ENCODE results near the gene TMEM273.
A peak's percentile ranks its signal among the peaks of the same experiment; 100 is the strongest.

TMEM273 gene

DNA sequence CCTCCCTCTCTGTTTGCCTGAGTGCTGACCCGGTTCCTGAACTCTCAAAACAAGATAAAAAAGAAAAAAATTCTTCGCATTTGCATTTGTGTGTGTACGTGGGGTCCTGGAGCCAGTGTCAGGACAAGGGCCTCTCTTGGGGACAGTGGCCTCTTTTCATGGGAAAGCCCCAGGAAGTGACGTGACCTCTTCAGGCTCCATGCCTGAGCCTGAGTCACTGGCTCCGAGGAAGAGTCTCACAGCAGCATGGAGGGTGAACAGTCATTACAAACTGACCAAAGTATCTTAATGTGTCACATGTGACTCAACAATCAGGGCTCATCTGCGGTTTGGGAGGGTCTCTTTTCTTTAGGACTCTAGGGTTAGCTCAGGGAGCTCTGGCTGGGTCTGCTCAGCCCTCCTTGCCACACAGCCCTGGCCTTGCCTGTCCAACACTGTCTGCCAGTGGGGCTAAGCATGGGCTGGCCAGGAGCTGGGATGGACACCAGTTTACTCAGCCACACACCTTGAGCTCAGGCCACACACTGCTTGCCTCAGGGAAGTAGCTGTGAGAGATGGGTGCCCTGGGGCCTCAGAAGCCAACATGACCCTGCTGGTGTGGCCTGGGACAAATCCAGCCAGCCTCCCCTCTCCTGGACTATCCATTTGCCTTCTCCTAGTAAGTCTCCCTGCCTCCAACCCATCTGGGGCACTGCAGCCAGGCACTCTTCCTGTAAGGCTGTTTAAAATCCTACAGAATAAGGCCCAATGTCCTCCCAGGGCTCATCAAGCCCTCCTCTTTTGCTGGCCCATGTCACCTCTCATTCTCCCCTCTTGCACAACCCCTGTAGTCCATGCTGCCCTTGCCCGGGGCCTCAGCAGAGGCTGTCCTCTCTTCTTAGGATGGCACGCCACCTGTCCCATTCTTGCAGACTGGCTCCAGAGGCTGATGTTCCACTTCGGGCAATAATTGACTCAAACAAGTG lies 10.5 kb downstream of the TMEM273 start:
- TF ChIP-seq, protein P1, sequence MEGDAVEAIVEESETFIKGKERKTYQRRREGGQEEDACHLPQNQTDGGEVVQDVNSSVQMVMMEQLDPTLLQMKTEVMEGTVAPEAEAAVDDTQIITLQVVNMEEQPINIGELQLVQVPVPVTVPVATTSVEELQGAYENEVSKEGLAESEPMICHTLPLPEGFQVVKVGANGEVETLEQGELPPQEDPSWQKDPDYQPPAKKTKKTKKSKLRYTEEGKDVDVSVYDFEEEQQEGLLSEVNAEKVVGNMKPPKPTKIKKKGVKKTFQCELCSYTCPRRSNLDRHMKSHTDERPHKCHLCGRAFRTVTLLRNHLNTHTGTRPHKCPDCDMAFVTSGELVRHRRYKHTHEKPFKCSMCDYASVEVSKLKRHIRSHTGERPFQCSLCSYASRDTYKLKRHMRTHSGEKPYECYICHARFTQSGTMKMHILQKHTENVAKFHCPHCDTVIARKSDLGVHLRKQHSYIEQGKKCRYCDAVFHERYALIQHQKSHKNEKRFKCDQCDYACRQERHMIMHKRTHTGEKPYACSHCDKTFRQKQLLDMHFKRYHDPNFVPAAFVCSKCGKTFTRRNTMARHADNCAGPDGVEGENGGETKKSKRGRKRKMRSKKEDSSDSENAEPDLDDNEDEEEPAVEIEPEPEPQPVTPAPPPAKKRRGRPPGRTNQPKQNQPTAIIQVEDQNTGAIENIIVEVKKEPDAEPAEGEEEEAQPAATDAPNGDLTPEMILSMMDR (IDR thresholded peaks at IDR 0.05; ENCODE audit: control insufficient read depth, extremely low read depth, insufficient read depth): no peak
- no peak overlapping the region for H3K4me3 ChIP-seq (ENCODE audit: low read depth, low read length)
- DNase-seq (ENCODE audit: low read depth): no peak

DNA sequence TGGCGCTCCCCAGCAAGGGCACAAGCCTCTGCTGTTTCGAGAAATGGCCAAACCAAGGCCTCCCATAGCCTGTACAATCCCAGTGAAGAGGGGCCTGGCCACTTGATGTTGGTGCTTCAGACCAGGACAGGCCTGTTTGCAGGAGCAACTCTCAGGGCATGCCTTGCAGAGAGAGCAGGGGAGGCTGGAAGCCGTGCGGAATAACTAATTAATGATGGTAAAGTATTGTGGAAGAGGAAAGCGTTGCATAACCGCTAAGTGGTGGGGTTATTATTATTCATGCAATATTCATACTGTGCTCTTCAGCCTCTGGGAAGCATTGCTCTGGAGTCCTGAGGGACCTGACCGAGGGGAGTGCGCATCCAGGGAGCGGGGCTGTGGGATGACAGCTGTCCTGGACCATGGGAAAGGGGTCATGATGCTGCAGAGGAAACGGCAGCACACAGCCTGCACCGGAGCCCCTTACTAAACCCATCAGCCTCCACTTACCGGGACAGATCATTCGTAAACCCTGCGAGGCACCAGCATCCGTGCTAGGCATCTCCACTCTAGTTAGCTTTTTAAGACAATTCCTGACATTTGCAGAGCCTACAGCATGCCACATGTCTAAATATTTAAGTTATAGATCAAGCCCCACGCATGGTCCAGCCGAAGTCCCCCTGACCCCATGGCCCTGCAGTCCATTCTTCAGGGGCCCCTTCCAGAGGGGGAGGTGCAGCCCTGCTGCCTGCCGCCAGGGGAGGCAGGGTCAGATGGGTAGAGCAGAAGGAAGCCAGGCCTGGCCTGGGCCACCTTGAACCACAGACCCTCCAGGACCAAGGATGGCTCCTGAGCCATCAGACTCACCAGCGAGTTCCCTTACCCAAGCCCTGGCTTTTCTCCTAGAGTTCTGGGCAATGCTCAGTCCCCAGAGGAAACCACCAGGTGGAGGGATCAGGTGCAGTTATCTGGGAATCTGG lies 11.6 kb downstream of the TMEM273 start:
- no peak for DNase-seq (ENCODE audit: low read depth)
- H3K4me3 ChIP-seq (ENCODE audit: low read depth, low read length): no peak overlapping the region
- TF ChIP-seq, protein P1 (IDR thresholded peaks at IDR 0.05; ENCODE audit: control insufficient read depth, extremely low read depth, insufficient read depth): no peak

DNA sequence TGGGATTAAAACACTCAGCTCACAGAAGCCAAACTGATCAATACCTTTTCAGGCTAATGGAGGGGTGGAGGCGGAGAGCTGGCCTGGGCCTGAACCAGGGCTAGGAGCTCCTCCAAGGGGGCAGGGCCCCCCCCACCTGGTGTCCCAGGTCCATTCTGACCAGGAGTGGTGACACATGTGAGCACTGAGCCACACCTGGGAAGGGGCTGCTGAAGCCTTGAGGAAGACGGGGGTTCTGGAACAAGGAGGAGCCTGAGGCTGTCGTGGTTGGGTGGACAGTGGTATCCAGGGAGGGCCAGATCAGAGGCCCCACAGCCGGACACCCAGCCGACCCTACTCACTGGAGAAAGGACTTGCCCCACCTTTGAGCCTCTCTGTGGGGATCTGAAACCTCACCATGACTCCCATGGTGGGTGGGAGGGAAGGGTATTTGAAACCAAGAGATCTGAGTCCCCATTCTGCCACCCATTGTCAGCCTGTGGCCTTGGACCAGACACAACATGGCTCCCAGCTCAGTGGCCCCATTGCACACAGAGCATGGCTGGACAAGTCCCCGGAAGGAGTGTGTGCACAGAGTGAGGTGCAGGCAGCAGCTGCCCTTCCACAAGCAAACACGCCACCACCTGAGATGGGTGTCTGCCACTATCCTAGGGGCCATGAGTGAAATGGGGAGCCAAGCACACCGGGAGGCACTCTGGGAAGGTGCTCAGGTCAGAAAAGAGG lies 12.4 kb downstream of the TMEM273 start:
- H3K4me3 ChIP-seq (ENCODE audit: low read depth, low read length): no peak overlapping the region
- TF ChIP-seq, protein P1 (IDR thresholded peaks at IDR 0.05; ENCODE audit: control insufficient read depth, extremely low read depth, insufficient read depth): no peak

DNA sequence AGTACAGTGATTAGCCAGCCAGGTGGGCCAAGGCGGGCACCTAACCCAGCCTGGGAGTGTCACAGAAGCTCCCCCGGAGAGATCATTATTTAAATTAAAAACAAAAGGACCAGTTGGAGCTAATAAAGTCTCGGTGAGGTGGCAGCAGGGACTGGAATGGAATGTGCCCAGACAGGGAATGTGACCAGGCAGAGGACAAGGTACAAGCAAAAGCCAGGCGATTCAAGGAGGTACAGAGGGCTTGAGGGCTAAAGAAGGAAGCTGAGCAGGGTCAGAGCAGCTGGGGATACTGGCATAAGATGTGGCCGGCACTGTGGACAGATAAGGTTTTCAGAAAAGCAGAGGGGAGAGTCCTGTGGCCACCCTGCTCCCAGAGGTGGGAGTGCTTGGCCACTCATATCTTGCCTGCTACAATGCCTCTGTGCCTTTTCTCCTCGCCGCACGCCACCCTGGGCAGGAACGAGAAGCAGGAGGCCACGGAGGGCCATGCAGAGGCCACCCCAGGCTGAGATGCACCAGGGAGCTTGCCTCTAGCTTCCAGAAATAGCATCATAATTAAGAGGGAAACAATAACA lies 13.2 kb downstream of the TMEM273 start:
- TF ChIP-seq, protein P1 (IDR thresholded peaks at IDR 0.05; ENCODE audit: control insufficient read depth, extremely low read depth, insufficient read depth): no peak
- H3K4me3 ChIP-seq (ENCODE audit: low read depth, low read length): no peak overlapping the region
- peak; percentile 8 for DNase-seq (ENCODE audit: low read depth)

More for the DNA sequence above, 12.4 kb downstream of the TMEM273 start:
- no peak for DNase-seq (ENCODE audit: low read depth)

DNA sequence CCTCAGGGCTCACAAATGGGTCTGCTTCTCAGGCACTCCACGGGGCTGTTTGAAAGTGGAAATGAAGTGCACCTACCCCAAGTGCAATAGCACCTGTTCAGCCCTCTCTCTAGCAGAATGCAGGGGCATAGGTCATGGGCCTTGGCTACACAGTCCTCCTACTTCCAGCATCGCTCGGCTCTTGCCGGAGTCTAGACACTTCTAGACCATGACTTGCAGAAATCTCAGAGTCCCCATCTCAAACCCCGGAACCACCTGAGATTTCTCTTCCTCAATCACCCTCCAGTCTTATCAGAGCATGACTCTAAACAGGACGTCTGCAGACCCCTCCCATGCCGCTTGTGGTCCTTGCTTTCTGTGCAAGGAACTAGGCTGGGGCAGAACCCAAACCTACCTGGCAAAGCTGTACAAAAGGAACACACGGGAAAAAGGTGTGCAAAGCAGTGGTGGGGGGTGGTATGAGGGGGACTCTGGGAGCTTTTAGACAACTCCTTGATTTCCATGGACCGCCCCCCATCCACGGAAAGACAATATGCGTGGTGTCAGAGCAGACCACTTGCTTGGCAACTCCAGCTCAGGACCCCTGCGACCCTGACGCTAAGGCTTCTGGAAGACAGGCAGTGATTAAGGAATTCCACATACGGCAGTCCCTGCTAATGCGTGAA lies 13.8 kb downstream of the TMEM273 start:
- H3K4me3 ChIP-seq (ENCODE audit: low read depth, low read length): no peak overlapping the region
- DNase-seq (ENCODE audit: low read depth): no peak

More for the DNA sequence above, 13.8 kb downstream of the TMEM273 start:
- TF ChIP-seq, protein P1 (IDR thresholded peaks at IDR 0.05; ENCODE audit: control insufficient read depth, extremely low read depth, insufficient read depth): no peak
